Measurements from ENCODE around the gene LY86. TPM values are rescaled to one million over a fixed set of nuclear protein-coding genes. Genes with fewer than 3 reads are reported as not detected.

LY86 gene
- total RNA-seq, 2 donors from 2014 or later = 0.91 to 1.3 TPM

GRCh38 chr6:6557886-6558285, 30.6 kb upstream of the LY86 start:
- intact Hi-C loops (cut with DNase I) = no loop called here
- no peak for DNase-seq
- Histone ChIP-seq H3K9ac (ENCODE audit: low read depth in 2 of 2, low read length in 2 of 2) (no peak overlapping the region), H3K27ac (no peak overlapping the region), H3K36me3 (no peaks in the 10 kb centered on the region), H3K4me3 (no peak overlapping the region), H3K9me3 (no peaks in the 10 kb centered on the region), H3K4me1 (no peaks in the 10 kb centered on the region), H3K27me3 (no peaks in the 10 kb centered on the region)
- no peak for TF ChIP-seq CTCF (IDR thresholded peaks at IDR 0.05)

- Histone ChIP-seq H3K9ac (ENCODE audit: low read depth in 2 of 2, low read length in 2 of 2) (no peak overlapping the region), H3K27ac (no peak overlapping the region), H3K4me3 (no peak overlapping the region), H3K9me3 (no peaks in the 10 kb centered on the region), H3K36me3 (no peaks in the 10 kb centered on the region), H3K4me1 (no peaks in the 10 kb centered on the region), H3K27me3 (no peaks in the 10 kb centered on the region)
- intact Hi-C loops (cut with DNase I) = no loop called here
- DNase-seq = no peak
- TF ChIP-seq CTCF (IDR thresholded peaks at IDR 0.05) = no peak
These were observed 28.4 kb upstream of the LY86 start for GRCh38 chr6:6559994-6560570.

- no peaks in the 10 kb centered on the region for H3K4me1 ChIP-seq
These were observed 27.6 kb upstream of the LY86 start for GRCh38 chr6:6560909-6561308.

GRCh38 chr6:6564154-6564553, 24.4 kb upstream of the LY86 start:
- H3K9me3 ChIP-seq = no peaks in the 10 kb centered on the region
- no peak for TF ChIP-seq CTCF (IDR thresholded peaks at IDR 0.05)
- intact Hi-C loops (cut with DNase I) = no loop called here

More at GRCh38 chr6:6560909-6561308, 27.6 kb upstream of the LY86 start:
- H3K36me3 ChIP-seq = no peaks in the 10 kb centered on the region
- no peak overlapping the region for H3K9ac ChIP-seq (ENCODE audit: low read depth in 2 of 2, low read length in 2 of 2)
- intact Hi-C loops (cut with DNase I) = no loop called here
- no peak for TF ChIP-seq CTCF (IDR thresholded peaks at IDR 0.05)
- no peak overlapping the region for H3K27ac ChIP-seq
- H3K27me3 ChIP-seq = no peaks in the 10 kb centered on the region
- no peaks in the 10 kb centered on the region for H3K9me3 ChIP-seq
- no peak overlapping the region for H3K4me3 ChIP-seq
- no peak for DNase-seq

GRCh38 chr6:6565069-6565468, 23.5 kb upstream of the LY86 start:
- no peaks in the 10 kb centered on the region for H3K27me3 ChIP-seq
- intact Hi-C loops (cut with DNase I) = no loop called here
- H3K9me3 ChIP-seq = no peaks in the 10 kb centered on the region
- DNase-seq = no peak
- TF ChIP-seq CTCF (IDR thresholded peaks at IDR 0.05) = no peak
- no peak overlapping the region for H3K9ac ChIP-seq (ENCODE audit: low read depth in 2 of 2, low read length in 2 of 2)
- H3K4me3 ChIP-seq = no peak overlapping the region
- no peaks in the 10 kb centered on the region for H3K4me1 ChIP-seq
- no peak overlapping the region for H3K27ac ChIP-seq
- H3K36me3 ChIP-seq = no peaks in the 10 kb centered on the region

More at GRCh38 chr6:6564154-6564553, 24.4 kb upstream of the LY86 start:
- H3K27ac ChIP-seq = no peak overlapping the region
- no peak overlapping the region for H3K9ac ChIP-seq (ENCODE audit: low read depth in 2 of 2, low read length in 2 of 2)
- no peaks in the 10 kb centered on the region for H3K27me3 ChIP-seq
- no peaks in the 10 kb centered on the region for H3K4me1 ChIP-seq
- no peak for DNase-seq
- H3K36me3 ChIP-seq = no peaks in the 10 kb centered on the region
- H3K4me3 ChIP-seq = no peak overlapping the region
